Fibroblast of lung (primary cell): Measurements from ENCODE around the gene COMMD7. TPM values are rescaled to one million over a fixed set of nuclear protein-coding genes. Genes with fewer than 3 reads are reported as not detected.

Source experiments
- DNase-seq, 2 donors: peaks; one replicate each; pipeline versions ENCODE4 v3.0.0 to v3.0.0-alpha.2; 2010; ENCODE audit warnings: low read depth in 2 of 2
- H2AFZ ChIP-seq: 2 replicates; pipeline ENCODE4 v1.5.1; 2012; ENCODE audit warnings: low read length, control low read depth, inconsistent platforms
- H3K27ac ChIP-seq: 2 replicates; pipeline ENCODE4 v1.5.1; 2011; ENCODE audit warnings: low read length, control low read depth; ENCODE audit not compliant: insufficient read depth
- H3K27me3 ChIP-seq: 2 replicates; pipeline ENCODE4 v1.5.1; 2011; ENCODE audit warnings: mild to moderate bottlenecking, low read length; ENCODE audit not compliant: control insufficient read depth, insufficient read depth
- H3K36me3 ChIP-seq: 2 replicates; pipeline ENCODE4 v1.5.1; 2011; ENCODE audit warnings: low read length; ENCODE audit not compliant: control insufficient read depth, insufficient read depth
- H3K4me1 ChIP-seq: 2 replicates; pipeline ENCODE4 v1.5.1; 2011; ENCODE audit warnings: low read length; ENCODE audit not compliant: control insufficient read depth, insufficient read depth; ENCODE audit errors: extremely low read depth
- H3K4me2 ChIP-seq: 2 replicates; pipeline ENCODE4 v1.5.1; 2011; ENCODE audit warnings: low read length, control low read depth; ENCODE audit not compliant: insufficient read depth; ENCODE audit errors: extremely low read depth
- H3K4me3 ChIP-seq, 4 experiments: fragments of 200-600 bp in 1 of 4; sonication (generic) in 1 of 4; replicated peaks in 1 of 4; 2 replicates each; pipeline ENCODE4 v1.5.1; 2011 to 2016; ENCODE audit warnings: low read length in 4 of 4, low read depth in 3 of 4, mild to moderate bottlenecking in 3 of 4, control low read depth in 2 of 4, inconsistent platforms in 1 of 4, mixed read lengths in 1 of 4; ENCODE audit not compliant: insufficient read depth in 1 of 4; ENCODE audit errors: control extremely low read depth in 1 of 4
- H3K79me2 ChIP-seq: 2 replicates; pipeline ENCODE4 v1.5.1; 2012; ENCODE audit warnings: mild to moderate bottlenecking, low read length, inconsistent platforms; ENCODE audit not compliant: control insufficient read depth, insufficient read depth
- H3K9ac ChIP-seq: 2 replicates; pipeline ENCODE4 v1.5.1; 2011; ENCODE audit warnings: mild to moderate bottlenecking, low read length, control low read depth; ENCODE audit not compliant: insufficient read depth
- H3K9me3 ChIP-seq: 2 replicates; pipeline ENCODE4 v1.5.1; 2012; ENCODE audit warnings: low read depth, low read length; ENCODE audit not compliant: control insufficient read depth, insufficient read depth
- H4K20me1 ChIP-seq: 2 replicates; pipeline ENCODE4 v1.5.1; 2011; ENCODE audit warnings: low read length; ENCODE audit not compliant: control insufficient read depth, insufficient read depth; ENCODE audit errors: extremely low read depth
- EZH2 ChIP-seq: IDR thresholded peaks from 2 replicates; pipeline ENCODE4 v1.5.1; 2012; ENCODE audit warnings: low read length, control low read depth, mild to moderate bottlenecking; ENCODE audit errors: missing control alignments
- polyA plus RNA-seq, 2 donors: library from polyadenylated mRNA; depleted of rRNA in 1 of 2; stranded (reverse) in 1 of 2; unstranded in 1 of 2; fragments of >200 nt; gene quantifications; 2 replicates each; pipeline ENCODE4 v1.2.1, GENCODE V29; 2011 to 2012; ENCODE audit warnings: missing spikeins in 1 of 2
- total RNA-seq: library from RNA; depleted of rRNA; stranded (reverse); fragments of >200 nt; gene quantifications from 2 replicates; pipeline ENCODE4 v1.2.1, GENCODE V29; 2014
- TF ChIP-seq, protein P1 (sequence below), 2 donors: IDR thresholded peaks in 1 of 2; conservative IDR thresholded peaks in 1 of 2; 1 replicate in 1 of 2; 2 replicates in 1 of 2; pipeline ENCODE4 v1.5.1; 2011 to 2012; ENCODE audit warnings: low read length in 2 of 2, control low read depth in 1 of 2, inconsistent platforms in 1 of 2, low read depth in 1 of 2, mild to moderate bottlenecking in 1 of 2

Gene COMMD7
- total and polyA plus RNA-seq, 2 donors (not counting 1 experiment from before 2014, with no cell fraction given), result 39.6 to 68.5 TPM

DNA sequence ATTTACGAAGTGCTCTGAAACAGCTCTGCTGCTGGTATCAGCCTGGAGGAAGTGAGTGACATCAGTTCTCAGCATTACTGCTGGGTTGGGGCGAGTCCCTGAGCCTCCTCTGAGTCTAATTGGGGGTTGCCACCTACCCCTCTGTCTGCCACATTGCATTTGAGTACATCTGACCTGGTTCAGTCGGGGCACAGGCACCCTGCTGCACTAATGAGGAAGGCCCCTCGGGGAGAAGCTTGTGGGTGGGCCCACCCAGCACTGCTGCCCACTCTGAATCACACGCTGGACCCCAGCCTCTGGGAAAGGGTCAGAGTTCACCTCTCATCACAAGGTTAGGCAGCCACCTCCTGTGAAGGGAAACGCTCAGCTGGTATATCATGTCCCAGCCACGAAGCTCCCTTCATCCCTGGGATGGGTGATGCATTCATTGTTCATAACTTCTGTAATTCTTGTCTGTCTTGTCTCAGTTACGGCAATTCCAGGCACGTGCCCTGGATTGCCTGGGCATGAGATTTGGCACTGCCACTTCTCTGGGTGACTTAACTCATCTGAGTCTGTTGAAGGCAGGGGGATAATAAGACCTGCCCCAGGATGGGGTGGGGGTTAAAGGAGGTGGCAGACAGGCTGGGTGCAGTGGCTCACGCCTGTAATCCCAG is 32.2 kb upstream of the COMMD7 start:
- H3K27me3 ChIP-seq, result no peaks in the 10 kb centered on the region
- H3K27ac ChIP-seq, result no peak overlapping the region
- H3K9me3 ChIP-seq, result no peaks in the 10 kb centered on the region
- H3K9ac ChIP-seq, result no peak overlapping the region
- H3K36me3 ChIP-seq, result no peaks in the 10 kb centered on the region
- H3K4me2 ChIP-seq, result no peak overlapping the region
- no peaks in the 10 kb centered on the region for H3K4me1 ChIP-seq
- no peaks in the 10 kb centered on the region for H4K20me1 ChIP-seq
- no peak for DNase-seq
- no peaks in the 10 kb centered on the region for H3K79me2 ChIP-seq
- H2AFZ ChIP-seq, result no peak overlapping the region
- no peak overlapping the region for H3K4me3 ChIP-seq
- TF ChIP-seq, protein P1, sequence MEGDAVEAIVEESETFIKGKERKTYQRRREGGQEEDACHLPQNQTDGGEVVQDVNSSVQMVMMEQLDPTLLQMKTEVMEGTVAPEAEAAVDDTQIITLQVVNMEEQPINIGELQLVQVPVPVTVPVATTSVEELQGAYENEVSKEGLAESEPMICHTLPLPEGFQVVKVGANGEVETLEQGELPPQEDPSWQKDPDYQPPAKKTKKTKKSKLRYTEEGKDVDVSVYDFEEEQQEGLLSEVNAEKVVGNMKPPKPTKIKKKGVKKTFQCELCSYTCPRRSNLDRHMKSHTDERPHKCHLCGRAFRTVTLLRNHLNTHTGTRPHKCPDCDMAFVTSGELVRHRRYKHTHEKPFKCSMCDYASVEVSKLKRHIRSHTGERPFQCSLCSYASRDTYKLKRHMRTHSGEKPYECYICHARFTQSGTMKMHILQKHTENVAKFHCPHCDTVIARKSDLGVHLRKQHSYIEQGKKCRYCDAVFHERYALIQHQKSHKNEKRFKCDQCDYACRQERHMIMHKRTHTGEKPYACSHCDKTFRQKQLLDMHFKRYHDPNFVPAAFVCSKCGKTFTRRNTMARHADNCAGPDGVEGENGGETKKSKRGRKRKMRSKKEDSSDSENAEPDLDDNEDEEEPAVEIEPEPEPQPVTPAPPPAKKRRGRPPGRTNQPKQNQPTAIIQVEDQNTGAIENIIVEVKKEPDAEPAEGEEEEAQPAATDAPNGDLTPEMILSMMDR (conservative IDR thresholded peaks at IDR 0.05 in 1 of 2, IDR thresholded peaks at IDR 0.05 in 1 of 2; ENCODE audit: low read depth in 1 of 2, low read length in 2 of 2), result no peak
- TF ChIP-seq EZH2, result no peak

- H3K4me2 ChIP-seq, result no peak overlapping the region
- H3K36me3 ChIP-seq, result no peaks in the 10 kb centered on the region
- no peak overlapping the region for H3K9ac ChIP-seq
- TF ChIP-seq EZH2, result no peak
- no peaks in the 10 kb centered on the region for H3K4me1 ChIP-seq
- no peak for DNase-seq
- H2AFZ ChIP-seq, result no peak overlapping the region
- H3K79me2 ChIP-seq, result no peaks in the 10 kb centered on the region
- H3K27ac ChIP-seq, result no peak overlapping the region
- no peaks in the 10 kb centered on the region for H3K9me3 ChIP-seq
- no peaks in the 10 kb centered on the region for H4K20me1 ChIP-seq
- no peak overlapping the region for H3K4me3 ChIP-seq
- H3K27me3 ChIP-seq, result no peaks in the 10 kb centered on the region
These were observed 30.6 kb upstream of the COMMD7 start for GRCh38 chr20:32773855-32774254.

DNA sequence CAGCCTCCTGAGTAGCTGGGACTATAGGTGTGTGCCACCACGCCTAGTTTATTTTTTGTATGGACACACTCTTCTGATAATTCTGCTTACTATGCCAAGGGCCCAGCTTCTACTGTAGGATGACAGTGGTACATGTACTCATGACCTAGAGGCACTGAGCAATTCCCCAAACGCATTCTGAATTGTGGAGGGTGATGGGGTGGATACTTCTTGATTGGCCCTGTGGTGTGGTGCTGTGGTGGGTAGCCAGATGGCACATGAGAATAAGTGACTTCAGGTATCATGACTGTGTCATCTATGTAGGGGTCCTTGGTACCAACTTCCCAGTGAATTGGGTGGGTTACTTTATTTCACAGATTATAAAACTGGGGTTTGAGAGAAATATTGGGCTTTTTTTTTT is 30.0 kb upstream of the COMMD7 start:
- Histone ChIP-seq H4K20me1 (no peaks in the 10 kb centered on the region), H2AFZ (no peak overlapping the region), H3K36me3 (no peaks in the 10 kb centered on the region), H3K79me2 (no peaks in the 10 kb centered on the region), H3K4me2 (no peak overlapping the region), H3K4me3 (no peak overlapping the region), H3K27ac (no peak overlapping the region), H3K9me3 (no peaks in the 10 kb centered on the region), H3K9ac (no peak overlapping the region), H3K27me3 (no peaks in the 10 kb centered on the region), H3K4me1 (no peaks in the 10 kb centered on the region)
- TF ChIP-seq, protein P1 (conservative IDR thresholded peaks at IDR 0.05 in 1 of 2, IDR thresholded peaks at IDR 0.05 in 1 of 2; ENCODE audit: low read depth in 1 of 2, low read length in 2 of 2), result no peak
- no peak for TF ChIP-seq EZH2
- DNase-seq, result no peak
